ENCODE data around the gene KCNQ1.

- TF ChIP-seq CTCF (conservative IDR thresholded peaks at IDR 0.05; ENCODE audit: low read length) (no peak), EZH2phosphoT487 (IDR thresholded peaks at IDR 0.05; ENCODE audit: borderline replicate concordance) (no peak)
These were observed 32.4 kb downstream of the KCNQ1 start for GRCh38 chr11:2477254-2477653.

Data from Loucy (cell line).